GM19099 (cell line): ENCODE results near the gene RNF186.

Experiments used
- POLR2A ChIP-seq: IDR thresholded peaks from 3 replicates; pipeline ENCODE4 v1.6.1; 2011; ENCODE audit warnings: low read depth; ENCODE audit not compliant: insufficient read length; ENCODE audit errors: extremely low read depth

Gene RNF186

DNA sequence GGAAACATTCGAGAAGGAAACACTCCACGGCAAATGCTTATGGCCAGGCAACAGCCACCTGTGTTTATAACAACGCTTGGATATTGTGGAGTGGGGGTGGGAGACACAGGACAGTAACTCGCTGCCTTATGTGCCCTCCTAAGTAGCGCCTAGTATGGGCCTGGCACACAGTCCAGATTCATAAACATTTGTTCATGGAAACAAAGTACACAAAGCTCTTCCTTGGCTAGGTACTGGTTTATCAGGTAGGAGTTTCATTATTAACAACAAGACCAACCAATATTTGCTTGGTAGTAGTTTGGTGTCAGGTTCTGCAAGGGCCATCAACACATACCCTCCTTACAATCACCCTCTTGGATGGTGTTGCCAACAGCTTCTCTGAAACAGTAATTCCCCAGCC, 38.8 kb downstream of the RNF186 start:
- TF ChIP-seq POLR2A, result no peak

DNA sequence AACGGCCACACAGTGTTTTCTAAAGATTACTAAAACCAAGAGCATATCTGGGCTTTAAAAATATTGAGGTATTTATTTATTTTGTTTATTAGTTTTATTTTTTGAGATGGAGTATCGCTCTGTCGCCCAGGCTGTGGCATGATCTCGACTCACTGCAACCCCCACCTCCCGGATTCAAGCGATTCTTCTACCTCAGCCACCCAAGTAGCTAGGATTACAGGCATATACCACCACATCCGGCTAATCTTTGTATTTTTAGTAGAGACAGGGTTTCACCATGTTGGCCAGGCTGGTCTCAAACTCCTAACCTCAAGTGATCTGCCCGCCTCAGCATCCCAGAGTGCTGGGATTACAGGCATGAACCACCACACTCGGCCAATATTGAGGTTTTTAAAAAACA, 39.3 kb downstream of the RNF186 start:
- no peak for TF ChIP-seq POLR2A

DNA sequence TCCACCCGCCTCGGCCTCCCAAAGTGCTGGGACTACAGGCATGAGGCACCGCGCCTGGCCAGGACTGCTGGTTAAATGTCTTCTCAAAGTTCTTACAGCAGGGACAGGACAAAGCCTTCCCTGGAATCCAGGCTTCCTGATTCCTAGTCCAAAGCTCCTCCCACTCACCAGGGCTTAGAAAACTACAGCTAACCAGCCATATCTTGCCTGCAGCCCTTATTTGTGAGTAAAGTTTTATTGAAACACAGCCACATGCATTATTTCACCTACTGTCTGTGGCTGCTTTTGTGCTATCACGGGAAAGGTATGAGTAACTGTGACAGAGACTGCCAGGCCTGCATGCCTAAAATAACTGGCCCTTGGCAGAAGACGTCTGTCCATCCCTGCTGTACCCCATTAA, 39.8 kb downstream of the RNF186 start:
- TF ChIP-seq POLR2A, result no peak

DNA sequence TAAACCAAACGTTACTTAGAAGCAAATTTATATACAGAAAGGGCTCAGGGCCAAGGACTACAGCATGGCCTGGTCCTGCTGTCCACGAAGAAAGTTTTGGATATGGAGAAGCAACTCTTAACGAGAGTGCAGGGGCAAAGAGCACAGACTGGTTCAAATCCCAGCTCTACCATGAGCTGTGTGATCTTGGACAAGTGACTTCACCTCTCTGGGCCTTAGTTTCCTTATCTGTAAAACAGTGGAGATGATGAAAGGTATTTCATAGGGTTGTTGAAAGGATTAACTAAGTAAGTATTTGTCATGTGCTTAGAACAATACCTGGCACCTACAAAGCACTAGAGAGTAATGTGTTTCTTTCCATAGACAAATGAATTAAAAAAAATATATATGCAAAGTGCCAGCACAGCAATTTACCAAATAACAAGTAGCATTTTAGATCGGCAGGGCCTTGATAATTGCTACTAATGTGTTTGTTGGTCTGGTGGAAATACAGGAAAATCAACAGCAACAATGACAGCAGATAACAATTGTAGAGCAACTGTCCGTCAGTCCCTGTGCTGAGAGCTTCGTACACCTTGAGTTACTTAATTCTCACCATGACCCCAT, 40.8 kb downstream of the RNF186 start:
- TF ChIP-seq POLR2A, result no peak

DNA sequence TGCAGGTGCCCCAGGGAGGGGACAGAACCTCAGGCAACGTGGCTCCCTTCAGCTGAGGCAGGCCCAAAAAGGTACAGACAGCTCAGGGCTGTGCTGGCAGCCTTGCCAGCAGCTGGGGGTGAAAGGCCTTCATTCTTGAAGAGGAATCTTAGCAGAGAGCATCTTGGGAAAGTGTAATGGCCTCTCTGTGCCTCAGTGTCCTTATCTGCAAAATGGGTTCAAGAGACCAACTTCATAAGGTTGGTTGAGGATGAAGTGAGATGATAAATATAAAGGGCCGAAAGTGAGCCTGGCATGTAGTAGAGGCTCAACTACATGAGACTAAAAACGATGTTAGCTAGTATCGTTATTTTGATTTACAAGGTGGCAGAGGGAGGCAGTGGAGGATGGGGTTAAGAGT, 41.6 kb downstream of the RNF186 start:
- TF ChIP-seq POLR2A, result no peak

DNA sequence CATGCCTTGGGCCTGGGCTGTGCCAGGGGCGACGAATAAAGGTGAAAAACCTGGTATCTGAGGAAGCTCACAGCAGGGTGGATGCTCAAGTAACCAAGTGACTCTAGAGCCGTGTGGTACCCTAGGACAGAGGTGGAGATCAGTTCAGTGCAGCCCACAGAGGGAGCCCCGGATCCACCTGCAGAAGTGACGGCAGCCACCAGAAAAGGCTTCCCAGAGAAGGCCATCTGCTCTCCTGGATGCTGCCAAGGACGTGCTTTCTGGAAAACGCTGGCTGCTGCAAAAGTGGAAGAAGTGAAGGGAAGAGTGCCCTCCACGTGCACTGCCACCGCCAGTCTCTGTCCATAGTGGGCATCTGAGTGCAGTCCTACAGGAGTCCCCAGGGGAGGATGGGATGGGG, 43.0 kb downstream of the RNF186 start:
- TF ChIP-seq POLR2A, result no peak

DNA sequence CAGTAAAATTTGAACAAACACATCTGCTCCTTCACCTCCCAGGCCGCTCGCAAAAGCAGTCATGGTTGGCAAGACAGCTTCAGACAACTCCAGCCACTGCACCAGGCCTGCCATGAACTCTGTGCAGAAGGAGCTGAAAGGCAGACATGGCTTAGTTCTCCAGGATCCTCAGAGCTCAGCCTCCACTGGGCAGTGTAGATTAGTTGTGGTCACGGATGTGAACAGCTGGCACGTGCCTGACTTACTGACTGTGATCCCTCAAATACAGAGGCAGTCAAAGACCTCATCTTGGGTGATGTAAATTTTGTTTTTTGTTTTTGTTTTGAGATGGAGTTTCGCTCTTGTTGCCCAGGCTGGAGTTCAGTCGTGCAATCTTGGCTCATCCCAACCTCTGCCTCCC, 43.7 kb downstream of the RNF186 start:
- TF ChIP-seq POLR2A, result no peak

DNA sequence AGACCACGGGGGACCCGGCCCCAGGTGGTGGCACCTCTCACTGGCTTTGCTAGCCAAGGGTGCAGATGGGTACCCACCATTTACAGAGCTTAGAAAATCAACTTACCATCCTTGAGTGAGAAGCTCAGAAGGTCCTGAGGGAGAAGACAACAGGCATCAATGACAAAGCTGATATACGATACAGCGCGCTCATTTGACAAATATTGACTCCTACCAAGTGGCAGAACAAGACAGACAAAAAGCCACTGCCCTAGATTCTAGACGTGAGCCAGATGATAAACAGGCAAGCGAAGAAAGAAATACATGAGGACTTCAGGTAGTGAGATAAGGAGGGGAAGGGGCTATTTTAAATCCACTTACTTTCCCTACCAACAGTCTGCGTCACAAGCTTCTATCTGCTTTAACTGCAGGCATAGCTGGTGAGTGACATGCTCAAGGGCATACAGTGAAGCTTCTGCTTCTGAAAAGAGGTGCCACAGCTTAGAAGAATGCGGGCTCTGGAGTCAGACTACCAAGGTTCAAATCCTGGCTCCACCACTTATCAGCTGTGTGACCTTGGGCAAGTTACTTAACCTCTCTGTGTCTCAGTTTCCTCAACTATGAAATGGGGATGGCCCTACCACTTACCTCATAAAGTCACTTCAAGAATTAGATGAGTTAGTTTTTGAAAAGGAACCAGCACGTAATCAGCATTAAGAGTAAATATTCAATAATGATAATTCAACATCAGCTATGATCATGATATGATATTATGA, 44.5 kb downstream of the RNF186 start:
- TF ChIP-seq POLR2A, result no peak

DNA sequence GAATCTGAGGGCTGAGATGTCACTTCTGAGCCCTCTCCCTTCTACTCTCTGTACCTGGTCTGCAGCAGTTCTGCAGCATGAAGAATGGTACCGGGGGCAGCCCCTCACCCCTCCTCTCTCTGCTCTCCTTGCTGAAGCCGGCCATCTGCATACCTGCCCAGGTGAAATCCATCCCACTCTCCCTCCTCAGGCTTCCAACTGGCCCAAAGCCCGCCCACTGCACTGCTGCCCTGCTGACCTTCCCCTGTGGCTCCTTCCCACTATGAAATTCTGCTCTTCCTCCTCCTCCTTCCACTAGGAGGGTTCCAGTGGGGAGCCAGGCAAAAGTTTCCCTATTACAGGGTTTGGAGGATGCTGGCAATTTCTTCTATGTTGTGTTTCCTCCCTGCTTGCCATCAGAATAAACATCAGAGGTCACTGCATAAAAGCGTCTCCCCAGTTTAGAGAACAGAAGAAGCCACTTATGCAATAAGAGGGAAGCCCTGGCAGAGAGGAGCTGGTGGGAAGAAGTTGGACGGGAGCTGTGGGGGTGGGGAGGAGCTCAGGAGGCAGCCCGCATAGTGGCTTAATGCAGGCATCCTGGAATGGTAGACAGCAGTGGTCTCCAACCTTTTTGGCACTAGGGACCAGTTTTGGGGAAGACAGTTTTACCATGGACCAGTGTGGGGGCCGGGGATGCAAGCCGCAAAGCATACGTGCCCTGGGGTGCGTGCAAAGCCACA, 45.7 kb downstream of the RNF186 start:
- TF ChIP-seq POLR2A, result no peak

DNA sequence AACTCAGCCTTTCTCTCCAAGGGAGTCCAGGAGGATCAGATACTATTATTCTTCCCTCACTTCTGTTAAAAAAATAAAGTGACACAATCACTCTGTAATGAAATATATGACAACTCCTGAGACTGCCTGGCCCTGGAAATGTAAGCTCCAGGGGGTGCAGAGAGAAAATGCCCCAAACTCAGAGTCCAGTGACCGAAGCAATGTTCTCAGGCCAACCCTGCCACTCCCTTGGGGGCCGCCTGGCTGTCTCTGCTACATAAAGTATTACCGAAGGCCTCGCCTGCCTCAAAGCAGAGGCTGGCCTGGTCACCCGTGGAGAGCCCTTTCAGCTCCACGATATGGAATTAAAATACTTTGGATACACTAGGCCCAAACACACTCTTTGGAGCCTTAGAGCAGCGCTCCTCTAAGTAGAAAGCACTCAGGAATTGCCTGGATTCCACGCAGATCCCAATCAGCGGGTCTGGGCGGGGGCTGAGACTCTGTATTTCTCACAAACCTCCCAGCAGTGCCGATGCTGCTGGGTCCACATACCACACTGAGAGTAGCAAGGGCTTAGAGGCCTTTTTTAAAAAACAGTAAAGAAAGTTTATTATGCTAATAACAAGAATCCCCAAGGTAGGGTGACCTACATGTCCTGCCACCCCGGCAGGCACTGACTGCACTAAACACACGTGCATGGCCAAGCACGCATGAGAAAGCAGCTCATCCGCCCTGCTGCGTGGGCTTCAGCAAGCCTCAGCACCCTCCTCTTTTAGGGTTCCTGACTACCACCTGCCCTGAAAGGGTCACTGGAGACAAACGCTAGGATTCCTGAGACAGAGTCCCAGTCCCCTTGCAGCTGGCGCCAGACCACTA, 46.5 kb downstream of the RNF186 start:
- no peak for TF ChIP-seq POLR2A

DNA sequence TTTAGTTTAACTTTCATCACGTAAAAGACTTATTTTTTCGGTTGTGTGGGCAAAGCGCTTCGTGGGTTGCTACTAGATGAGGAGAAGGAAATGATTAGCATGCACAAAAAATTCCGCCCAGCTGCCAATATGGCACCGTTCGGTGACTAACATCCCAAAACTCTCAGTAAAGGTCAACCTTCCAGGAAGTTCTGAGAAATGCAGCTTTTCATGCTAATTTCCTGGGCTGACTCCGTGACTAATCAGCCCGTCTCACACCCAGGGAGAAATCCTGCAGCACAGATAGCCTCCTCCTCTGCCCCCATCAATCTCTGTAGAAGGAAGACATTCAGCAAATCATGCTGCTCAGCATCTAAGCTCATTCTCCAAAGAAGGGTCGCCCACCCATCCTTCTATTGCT, 49.5 kb downstream of the RNF186 start:
- TF ChIP-seq POLR2A, result no peak

DNA sequence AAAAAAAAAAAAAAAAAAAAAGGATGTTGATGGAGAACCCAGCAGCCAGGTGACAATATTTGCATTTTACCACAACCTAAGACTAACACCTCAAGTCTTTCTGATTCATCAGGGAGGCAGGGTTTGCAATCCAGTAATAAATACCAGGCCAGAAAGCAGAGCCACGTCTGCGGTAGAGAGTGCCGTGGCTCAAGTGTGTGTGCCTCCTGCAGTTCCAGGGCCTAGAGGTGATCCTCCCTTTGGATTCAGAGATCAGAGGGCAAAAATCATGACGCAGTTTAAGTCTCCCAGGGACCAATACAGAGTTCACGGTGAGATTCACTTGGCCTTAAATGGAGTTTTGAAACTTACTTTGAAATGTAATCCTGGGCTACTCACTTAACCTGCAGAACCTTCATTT, 50.2 kb downstream of the RNF186 start:
- TF ChIP-seq POLR2A, result no peak
